GM12878 (cell line): ENCODE results near the gene KIFC3. TPM values are rescaled to one million over a fixed set of nuclear protein-coding genes. Genes with fewer than 3 reads are reported as not detected.

Source experiments
- ATAC-seq: fragments of 200-7000 bp; cut with Tn5 transposase; 3 replicates; pipeline ENCODE4 v1.9.1; 2020; ENCODE audit warnings: mild to moderate bottlenecking, moderate library complexity
- BruUV-seq: library from RNA; stranded (reverse); fragments of 400-500 nt; replicated peaks from 2 replicates; lab custom pipeline; 2021; lab: Mats Ljungman, UMichigan
- CTCF ChIA-PET: fragments of 300-600 bp; sonication (Branson Sonifier 250); formaldehyde crosslinking; extraction: SDS; loops from one replicate; lab custom pipeline; 2021; ENCODE audit warnings: inconsistent platforms; lab: Yijun Ruan, JAX
- POLR2A ChIA-PET: fragments of 350-600 bp; formaldehyde crosslinking; extraction: SDS; loops from one replicate; lab custom pipeline; 2021; ENCODE audit warnings: inconsistent platforms; lab: Charles Lee
- RAD21 ChIA-PET: fragments of 300-600 bp; sonication (Branson Sonifier 250); formaldehyde crosslinking; loops from one replicate; lab custom pipeline; 2023; ENCODE audit warnings: antibody characterized with exemption; ENCODE audit not compliant: unreplicated experiment; lab: Charles Lee
- SMC1A ChIA-PET: fragments of 300-600 bp; sonication (Branson Sonifier 250); formaldehyde crosslinking; loops from one replicate; lab custom pipeline; 2023; ENCODE audit not compliant: unreplicated experiment, uncharacterized antibody; lab: Charles Lee
- DNase-seq: peaks from one replicate; pipeline ENCODE4 v3.0.0-alpha.2; 2011; ENCODE audit warnings: low read depth, low spot score
- FAIRE-seq: peaks from 3 replicates; lab custom pipeline; 2011; peaks lifted over from hg19 to GRCh38; lab: Jason Lieb, UNC
- H2AFZ ChIP-seq: 2 replicates; pipeline ENCODE4 v1.6.0; 2011; ENCODE audit warnings: low read depth, low read length, control low read depth; ENCODE audit not compliant: control insufficient read depth
- H3K27ac ChIP-seq: 2 replicates; pipeline ENCODE4 v1.5.1; 2011; ENCODE audit warnings: control low read depth; ENCODE audit not compliant: control insufficient read depth, insufficient read depth
- H3K27me3 ChIP-seq, 2 experiments: replicated peaks in 1 of 2; 2 replicates each; pipeline versions ENCODE4 v1.6.0 to v1.6.1; 2011; ENCODE audit warnings: low read length in 1 of 2; ENCODE audit not compliant: control insufficient read depth in 2 of 2, insufficient read depth in 2 of 2
- H3K36me3 ChIP-seq, 2 experiments: 2 replicates each; pipeline ENCODE4 v1.5.1; 2011; ENCODE audit warnings: low read length in 1 of 2; ENCODE audit not compliant: control insufficient read depth in 2 of 2, insufficient read depth in 2 of 2
- H3K4me1 ChIP-seq: 2 replicates; pipeline ENCODE4 v1.6.1; 2011; ENCODE audit warnings: mild to moderate bottlenecking, low read length, moderate library complexity, mixed read lengths; ENCODE audit not compliant: control insufficient read depth, insufficient read depth
- H3K4me2 ChIP-seq: 2 replicates; pipeline ENCODE4 v1.6.0; 2011; ENCODE audit warnings: control low read depth; ENCODE audit not compliant: control insufficient read depth, insufficient read depth
- H3K4me3 ChIP-seq: fragments of 200-600 bp; sonication (generic); 2 replicates; pipeline ENCODE4 v1.5.1; 2016
- H3K79me2 ChIP-seq: 2 replicates; pipeline ENCODE4 v1.6.0; 2011; ENCODE audit warnings: low read length; ENCODE audit not compliant: control insufficient read depth, insufficient read depth
- H3K9ac ChIP-seq: 2 replicates; pipeline ENCODE4 v1.8.0; 2011; ENCODE audit warnings: low read length, control low read depth, mixed read lengths; ENCODE audit not compliant: control insufficient read depth, insufficient read depth
- H3K9me3 ChIP-seq: replicated peaks from 3 replicates; pipeline ENCODE4 v1.5.1; 2011; ENCODE audit warnings: mild to moderate bottlenecking, low read length; ENCODE audit not compliant: control insufficient read depth, insufficient read depth
- H4K20me1 ChIP-seq: 2 replicates; pipeline ENCODE4 v1.6.0; 2011; ENCODE audit not compliant: control insufficient read depth, insufficient read depth
- FOS ChIP-seq: IDR thresholded peaks from 3 replicates; pipeline ENCODE4 v1.6.1; 2011; ENCODE audit warnings: borderline replicate concordance; ENCODE audit not compliant: insufficient read length; ENCODE audit errors: extremely low read depth
- FOXK2 ChIP-seq: fragments of 450-650 bp; IDR thresholded peaks from 2 replicates; pipeline ENCODE4 v1.6.1; 2017; ENCODE audit warnings: mild to moderate bottlenecking, moderate library complexity
- FOXM1 ChIP-seq: IDR thresholded peaks from 2 replicates; pipeline ENCODE4 v1.6.1; 2012; ENCODE audit warnings: low read depth, mild to moderate bottlenecking, inconsistent platforms, low read length, moderate library complexity
- HDGF ChIP-seq: fragments of 450-650 bp; IDR thresholded peaks from 2 replicates; pipeline ENCODE4 v1.6.1; 2016; ENCODE audit warnings: antibody characterized with exemption
- JUNB ChIP-seq: IDR thresholded peaks from 2 replicates; pipeline ENCODE4 v1.6.1; 2016; ENCODE audit warnings: antibody characterized with exemption, mild to moderate bottlenecking
- NBN ChIP-seq: fragments of 450-650 bp; IDR thresholded peaks from 2 replicates; pipeline ENCODE4 v1.6.1; 2016
- SMARCA5 ChIP-seq: fragments of 450-650 bp; IDR thresholded peaks from 2 replicates; pipeline ENCODE4 v1.6.1; 2017; ENCODE audit warnings: mild to moderate bottlenecking
- SRF ChIP-seq, 2 experiments: IDR thresholded peaks; 2 replicates each; pipeline ENCODE4 v1.6.1; 2011; ENCODE audit warnings: low read depth in 2 of 2, low read length in 2 of 2, mild to moderate bottlenecking in 1 of 2, moderate library complexity in 1 of 2
- YY1 ChIP-seq: IDR thresholded peaks from 2 replicates; pipeline ENCODE4 v1.6.1; 2011; ENCODE audit warnings: low read depth, mild to moderate bottlenecking, low read length
- ZNF24 ChIP-seq: fragments of 450-650 bp; IDR thresholded peaks from 2 replicates; pipeline ENCODE4 v1.6.1; 2017; ENCODE audit warnings: antibody characterized with exemption, mild to moderate bottlenecking
- WGBS: methylation state at CpG from one replicate; pipeline ENCODE4 v1.1.6; 2016; ENCODE audit warnings: low lambda C conversion rate; ENCODE audit not compliant: insufficient replicate concordance, insufficient coverage; ENCODE audit errors: missing lambda C conversion rate; 5-methylcytosine and 5-hydroxymethylcytosine counted together
- in situ Hi-C: fragments of 300-500 bp; cut with MboI; formaldehyde crosslinking; loops from 9 replicates; pipeline ENCODE4 v1.14.3; 2018; ENCODE audit warnings: mixed read lengths
- intact Hi-C: fragments of 100-400 bp; cut with micrococcal nuclease; formaldehyde crosslinking; loops from one replicate; pipeline ENCODE4 v1.14.2; 2022; ENCODE audit not compliant: unreplicated experiment
- polyA plus RNA-seq, 11 experiments: library from polyadenylated mRNA; depleted of rRNA in 4 of 11; unstranded in 6 of 11; stranded (reverse) in 5 of 11; fragments of >200 nt; fragmentation: Nextera tagmentation in 4 of 11; fragmentation: Illumina TruSeq in 1 of 11; extraction: Ambion mirVana in 4 of 11; extraction: Trizol in 1 of 11; gene quantifications; 1 replicate in 1 of 11; 2 replicates in 10 of 11; pipeline versions ENCODE4 v1.2.1 to v1.2.3, GENCODE V29; 2011 to 2016; ENCODE audit warnings: inconsistent platforms in 2 of 11, missing spikeins in 2 of 11, low read depth in 1 of 11
- total RNA-seq, 4 experiments: library from RNA; depleted of rRNA in 3 of 4; stranded (reverse); fragments of >200 nt in 3 of 4; fragmentation: Illumina TruSeq in 1 of 4; extraction: Trizol in 1 of 4; gene quantifications; 2 replicates each; pipeline versions ENCODE4 v1.2.1 to v1.2.3, GENCODE V29; 2013 to 2021
- TF ChIP-seq, protein P1 (sequence below): fragments of 450-650 bp; IDR thresholded peaks from 2 replicates; pipeline ENCODE4 v1.6.1; 2017; ENCODE audit warnings: mild to moderate bottlenecking, moderate library complexity
- TF ChIP-seq, protein P2 (sequence below): fragments of 450-650 bp; IDR thresholded peaks from 2 replicates; pipeline ENCODE4 v1.6.1; 2018; ENCODE audit warnings: borderline replicate concordance, mild to moderate bottlenecking; ENCODE audit not compliant: partially characterized antibody

KIFC3 gene
- total and polyA plus RNA-seq, 10 of the 15 experiments (the other 5 are each of a cell fraction or from before 2014, with no cell fraction given) = 0.22 to 1.3 (median 0.26) TPM; not detected in 3

DNA sequence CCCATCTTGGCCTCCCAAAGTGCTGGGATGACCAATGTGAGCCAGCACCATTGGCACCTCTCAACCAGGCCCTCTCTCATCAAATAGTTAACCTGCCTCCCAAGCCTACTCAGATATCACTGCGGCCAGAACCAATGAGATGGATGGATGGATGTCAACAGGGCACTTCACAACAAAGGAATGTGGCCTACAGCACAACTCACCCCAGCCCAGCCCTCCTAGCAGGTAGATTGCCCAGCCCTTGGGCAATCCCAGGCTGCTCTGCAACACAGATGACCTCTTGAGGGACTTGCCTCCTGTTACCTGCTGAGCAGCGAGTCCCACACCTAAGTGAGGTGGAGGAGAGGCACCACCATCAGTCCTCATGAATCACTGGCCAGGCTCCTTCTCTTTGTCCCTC lies 22.6 kb upstream of the KIFC3 start:
- intact Hi-C loops = no loop called here
- no peak overlapping the region for H3K4me2 ChIP-seq
- FAIRE-seq = no peak

More for the DNA sequence above, 22.6 kb upstream of the KIFC3 start:
- no peak overlapping the region for H3K27ac ChIP-seq
- in situ Hi-C loops = no loop called here
- CTCF ChIA-PET = no interaction called here
- TF ChIP-seq HDGF (no peak), FOXM1 (no peak), SRF (IDR thresholded peaks at IDR 0.05; ENCODE audit: low read depth in 2 of 2, low read length in 2 of 2) (no peak), JUNB (no peak), FOXK2 (no peak), ZNF24 (no peak), FOS (no peak), SMARCA5 (no peak), YY1 (no peak), NBN (no peak)
- TF ChIP-seq, protein P1, sequence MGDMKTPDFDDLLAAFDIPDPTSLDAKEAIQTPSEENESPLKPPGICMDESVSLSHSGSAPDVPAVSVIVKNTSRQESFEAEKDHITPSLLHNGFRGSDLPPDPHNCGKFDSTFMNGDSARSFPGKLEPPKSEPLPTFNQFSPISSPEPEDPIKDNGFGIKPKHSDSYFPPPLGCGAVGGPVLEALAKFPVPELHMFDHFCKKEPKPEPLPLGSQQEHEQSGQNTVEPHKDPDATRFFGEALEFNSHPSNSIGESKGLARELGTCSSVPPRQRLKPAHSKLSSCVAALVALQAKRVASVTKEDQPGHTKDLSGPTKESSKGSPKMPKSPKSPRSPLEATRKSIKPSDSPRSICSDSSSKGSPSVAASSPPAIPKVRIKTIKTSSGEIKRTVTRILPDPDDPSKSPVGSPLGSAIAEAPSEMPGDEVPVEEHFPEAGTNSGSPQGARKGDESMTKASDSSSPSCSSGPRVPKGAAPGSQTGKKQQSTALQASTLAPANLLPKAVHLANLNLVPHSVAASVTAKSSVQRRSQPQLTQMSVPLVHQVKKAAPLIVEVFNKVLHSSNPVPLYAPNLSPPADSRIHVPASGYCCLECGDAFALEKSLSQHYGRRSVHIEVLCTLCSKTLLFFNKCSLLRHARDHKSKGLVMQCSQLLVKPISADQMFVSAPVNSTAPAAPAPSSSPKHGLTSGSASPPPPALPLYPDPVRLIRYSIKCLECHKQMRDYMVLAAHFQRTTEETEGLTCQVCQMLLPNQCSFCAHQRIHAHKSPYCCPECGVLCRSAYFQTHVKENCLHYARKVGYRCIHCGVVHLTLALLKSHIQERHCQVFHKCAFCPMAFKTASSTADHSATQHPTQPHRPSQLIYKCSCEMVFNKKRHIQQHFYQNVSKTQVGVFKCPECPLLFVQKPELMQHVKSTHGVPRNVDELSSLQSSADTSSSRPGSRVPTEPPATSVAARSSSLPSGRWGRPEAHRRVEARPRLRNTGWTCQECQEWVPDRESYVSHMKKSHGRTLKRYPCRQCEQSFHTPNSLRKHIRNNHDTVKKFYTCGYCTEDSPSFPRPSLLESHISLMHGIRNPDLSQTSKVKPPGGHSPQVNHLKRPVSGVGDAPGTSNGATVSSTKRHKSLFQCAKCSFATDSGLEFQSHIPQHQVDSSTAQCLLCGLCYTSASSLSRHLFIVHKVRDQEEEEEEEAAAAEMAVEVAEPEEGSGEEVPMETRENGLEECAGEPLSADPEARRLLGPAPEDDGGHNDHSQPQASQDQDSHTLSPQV = no peak
- TF ChIP-seq, protein P2, sequence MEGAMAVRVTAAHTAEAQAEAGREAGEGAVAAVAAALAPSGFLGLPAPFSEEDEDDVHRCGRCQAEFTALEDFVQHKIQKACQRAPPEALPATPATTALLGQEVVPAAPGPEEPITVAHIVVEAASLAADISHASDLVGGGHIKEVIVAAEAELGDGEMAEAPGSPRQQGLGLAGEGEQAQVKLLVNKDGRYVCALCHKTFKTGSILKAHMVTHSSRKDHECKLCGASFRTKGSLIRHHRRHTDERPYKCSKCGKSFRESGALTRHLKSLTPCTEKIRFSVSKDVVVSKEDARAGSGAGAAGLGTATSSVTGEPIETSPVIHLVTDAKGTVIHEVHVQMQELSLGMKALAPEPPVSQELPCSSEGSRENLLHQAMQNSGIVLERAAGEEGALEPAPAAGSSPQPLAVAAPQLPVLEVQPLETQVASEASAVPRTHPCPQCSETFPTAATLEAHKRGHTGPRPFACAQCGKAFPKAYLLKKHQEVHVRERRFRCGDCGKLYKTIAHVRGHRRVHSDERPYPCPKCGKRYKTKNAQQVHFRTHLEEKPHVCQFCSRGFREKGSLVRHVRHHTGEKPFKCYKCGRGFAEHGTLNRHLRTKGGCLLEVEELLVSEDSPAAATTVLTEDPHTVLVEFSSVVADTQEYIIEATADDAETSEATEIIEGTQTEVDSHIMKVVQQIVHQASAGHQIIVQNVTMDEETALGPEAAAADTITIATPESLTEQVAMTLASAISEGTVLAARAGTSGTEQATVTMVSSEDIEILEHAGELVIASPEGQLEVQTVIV = no peak
- H3K36me3 ChIP-seq = no peaks in the 10 kb centered on the region
- POLR2A ChIA-PET = no interaction called here
- 47% methylated on average over 2 of the region's 2 CpGs for WGBS
- RAD21 ChIA-PET = no interaction called here
- no peak overlapping the region for H2AFZ ChIP-seq
- no TSS peak for BruUV-seq
- no peaks in the 10 kb centered on the region for H3K9me3 ChIP-seq
- no peak overlapping the region for H3K4me3 ChIP-seq
- no peaks in the 10 kb centered on the region for H4K20me1 ChIP-seq
- SMC1A ChIA-PET = no interaction called here
- H3K9ac ChIP-seq = no peak overlapping the region
- no peak for DNase-seq
- H3K4me1 ChIP-seq = no peaks in the 10 kb centered on the region
- no peak for ATAC-seq
- peaks cover 0 to 4% of the 10 kb centered on the region in 2 experiments; a peak in 2 of 4 replicates for H3K27me3 ChIP-seq
- no peaks in the 10 kb centered on the region for H3K79me2 ChIP-seq
